NCI-H510A (cell line): ENCODE measurements around the gene YARS1.

Experiments used
- DNase-seq: peaks from one replicate; lab custom pipeline; 2025; lab: John Stamatoyannopoulos, UW

YARS1 gene

GRCh38 chr1:32779242-32779641 is 37.9 kb downstream of the YARS1 start:
- no peak for DNase-seq

- DNase-seq, result no peak
Measured at GRCh38 chr1:32775640-32776337, 41.4 kb downstream of the YARS1 start.

- no peak for DNase-seq
Measured at GRCh38 chr1:32774950-32775634, 42.1 kb downstream of the YARS1 start.

- no peak for DNase-seq
Measured at GRCh38 chr1:32774464-32774808, 42.7 kb downstream of the YARS1 start.

GRCh38 chr1:32773764-32774463 is 43.2 kb downstream of the YARS1 start:
- DNase-seq, result no peak

GRCh38 chr1:32773018-32773763 is 44.0 kb downstream of the YARS1 start:
- DNase-seq, result peak; percentile 49

- DNase-seq, result no peak
Measured at GRCh38 chr1:32772281-32773017, 44.7 kb downstream of the YARS1 start.

- no peak for DNase-seq
Measured at GRCh38 chr1:32771561-32772280, 45.4 kb downstream of the YARS1 start.

- DNase-seq, result no peak
Measured at GRCh38 chr1:32770741-32771548, 46.2 kb downstream of the YARS1 start.

GRCh38 chr1:32770221-32770731 is 46.9 kb downstream of the YARS1 start:
- DNase-seq, result no peak

- no peak for DNase-seq
Measured at GRCh38 chr1:32769524-32770220, 47.5 kb downstream of the YARS1 start.

- no peak for DNase-seq
Measured at GRCh38 chr1:32768110-32768850, 48.9 kb downstream of the YARS1 start.

- DNase-seq, result no peak
Measured at GRCh38 chr1:32767641-32768040, 49.5 kb downstream of the YARS1 start.

GRCh38 chr1:32767156-32767555 is 50.0 kb downstream of the YARS1 start:
- no peak for DNase-seq

- no peak for DNase-seq
Measured at GRCh38 chr1:32766328-32766972, 50.7 kb downstream of the YARS1 start.

GRCh38 chr1:32765570-32766327 is 51.4 kb downstream of the YARS1 start:
- DNase-seq, result no peak

- no peak for DNase-seq
Measured at GRCh38 chr1:32764826-32765569, 52.2 kb downstream of the YARS1 start.
